A172 (cell line): ENCODE results near the gene IMPA2. TPM values are rescaled to one million over a fixed set of nuclear protein-coding genes. Genes with fewer than 3 reads are reported as not detected.
"Not testable (repeated sequence)": the region's sequence is repeated elsewhere in the genome, so short reads cannot be mapped to it uniquely, and the experiment has no call there.

Experiments
- DNase-seq: peaks from one replicate; pipeline ENCODE4 v3.0.0-alpha.2; 2015; ENCODE audit warnings: low spot score
- total RNA-seq: library from RNA; depleted of rRNA; stranded (reverse); fragments of >200 nt; shearing (Covaris generic); gene quantifications from 2 replicates; pipeline ENCODE4 v1.2.3, GENCODE V29; 2014; rRNA removed

The IMPA2 gene
- total RNA-seq = 12.9 and 17.6 TPM in 2 replicates

DNA sequence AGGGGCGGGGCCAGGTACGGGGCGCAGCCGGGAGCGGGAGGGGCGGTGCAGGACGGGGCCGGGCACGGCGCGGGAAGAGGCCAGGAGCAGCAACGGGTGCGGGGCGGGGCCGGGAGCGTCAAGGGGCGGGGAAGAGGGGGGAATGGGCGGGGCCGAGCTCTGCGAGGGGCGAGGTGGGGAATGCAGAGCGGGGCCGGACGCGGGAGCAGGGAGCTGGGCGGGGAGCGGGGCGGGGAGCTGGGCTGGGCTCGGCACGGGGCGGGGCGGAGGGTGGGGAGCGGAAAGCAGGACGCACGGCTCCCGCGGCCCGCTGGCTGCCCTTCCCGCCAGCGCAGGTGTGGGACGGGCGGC, at the start of gene IMPA2:
IMPA2 (plus strand) TSS at position 316 of the 351 bp plus-strand sequence. CDS start 163 bp downstream, outside the sequence.
- DNase-seq = no peak

DNA sequence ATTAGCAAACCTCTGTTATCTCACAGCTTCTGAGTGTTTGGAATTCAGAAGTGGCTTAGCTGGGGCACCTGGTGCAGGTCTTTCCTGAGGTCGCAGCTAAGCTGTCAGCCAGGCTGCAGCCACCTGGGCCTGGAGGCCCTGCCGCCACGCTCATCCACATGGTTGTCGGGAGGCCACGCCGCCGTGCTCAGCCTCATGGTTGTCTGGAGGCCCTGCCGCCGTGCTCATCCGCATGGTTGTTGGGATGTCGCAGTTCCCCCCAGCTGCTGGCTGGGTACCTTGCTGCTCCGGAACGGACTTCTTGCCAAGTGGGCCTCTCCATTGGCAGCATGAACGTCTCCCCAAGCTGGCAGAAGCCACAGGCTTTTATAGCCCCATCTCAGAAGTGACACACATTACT, 48.9 kb upstream of the IMPA2 start:
- no peak for DNase-seq

GRCh38 chr18:11937874-11938478, 43.3 kb upstream of the IMPA2 start:
- DNase-seq = peak; percentile 53

DNA sequence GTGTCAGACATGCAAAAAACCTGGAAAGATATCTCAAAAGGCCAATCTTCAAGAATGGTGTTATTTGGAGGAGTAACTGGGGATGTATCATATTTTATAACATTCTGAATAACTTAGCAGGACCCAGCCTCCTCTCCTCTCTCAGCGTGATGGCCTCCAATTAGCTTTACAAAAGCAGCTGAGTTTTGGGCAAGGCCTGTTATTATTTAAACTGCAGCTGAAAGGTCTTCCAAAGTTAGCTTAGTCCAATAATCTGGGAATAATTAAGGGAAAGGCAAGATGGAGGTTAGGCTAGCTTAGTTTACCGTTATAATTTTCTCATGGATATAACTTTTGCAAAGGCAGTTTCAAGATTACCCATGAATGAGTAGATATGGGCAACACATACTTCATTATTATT, 40.4 kb upstream of the IMPA2 start:
- DNase-seq = no peak

DNA sequence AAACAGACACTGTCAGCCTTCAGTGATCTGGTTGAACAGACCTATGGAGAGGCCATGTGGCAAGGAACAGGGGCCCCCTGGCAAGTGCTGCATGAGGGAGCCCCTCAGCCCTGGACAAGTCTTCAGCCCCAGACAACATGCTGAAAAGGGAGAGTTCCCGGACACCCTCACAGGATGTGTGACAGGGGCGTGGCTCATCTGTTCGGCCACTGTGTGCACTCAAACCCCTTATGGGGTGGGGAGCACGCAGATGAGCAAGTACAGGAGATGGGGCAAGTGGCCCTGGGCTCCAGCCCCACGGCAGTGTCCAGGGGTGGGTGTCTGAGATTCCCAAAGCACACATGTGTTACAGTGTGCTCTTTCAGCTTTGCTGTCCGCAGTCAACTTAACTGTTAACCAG, 37.8 kb upstream of the IMPA2 start:
- DNase-seq = no peak

GRCh38 chr18:11944252-11944651, 37.1 kb upstream of the IMPA2 start:
- DNase-seq = no peak

- DNase-seq = no peak
These were observed 36.5 kb upstream of the IMPA2 start for GRCh38 chr18:11944786-11945185.

GRCh38 chr18:11945834-11946659, 35.3 kb upstream of the IMPA2 start:
- peak; percentile 24 for DNase-seq

GRCh38 chr18:11946756-11947155, 34.6 kb upstream of the IMPA2 start:
- peak; percentile 68 for DNase-seq

DNA sequence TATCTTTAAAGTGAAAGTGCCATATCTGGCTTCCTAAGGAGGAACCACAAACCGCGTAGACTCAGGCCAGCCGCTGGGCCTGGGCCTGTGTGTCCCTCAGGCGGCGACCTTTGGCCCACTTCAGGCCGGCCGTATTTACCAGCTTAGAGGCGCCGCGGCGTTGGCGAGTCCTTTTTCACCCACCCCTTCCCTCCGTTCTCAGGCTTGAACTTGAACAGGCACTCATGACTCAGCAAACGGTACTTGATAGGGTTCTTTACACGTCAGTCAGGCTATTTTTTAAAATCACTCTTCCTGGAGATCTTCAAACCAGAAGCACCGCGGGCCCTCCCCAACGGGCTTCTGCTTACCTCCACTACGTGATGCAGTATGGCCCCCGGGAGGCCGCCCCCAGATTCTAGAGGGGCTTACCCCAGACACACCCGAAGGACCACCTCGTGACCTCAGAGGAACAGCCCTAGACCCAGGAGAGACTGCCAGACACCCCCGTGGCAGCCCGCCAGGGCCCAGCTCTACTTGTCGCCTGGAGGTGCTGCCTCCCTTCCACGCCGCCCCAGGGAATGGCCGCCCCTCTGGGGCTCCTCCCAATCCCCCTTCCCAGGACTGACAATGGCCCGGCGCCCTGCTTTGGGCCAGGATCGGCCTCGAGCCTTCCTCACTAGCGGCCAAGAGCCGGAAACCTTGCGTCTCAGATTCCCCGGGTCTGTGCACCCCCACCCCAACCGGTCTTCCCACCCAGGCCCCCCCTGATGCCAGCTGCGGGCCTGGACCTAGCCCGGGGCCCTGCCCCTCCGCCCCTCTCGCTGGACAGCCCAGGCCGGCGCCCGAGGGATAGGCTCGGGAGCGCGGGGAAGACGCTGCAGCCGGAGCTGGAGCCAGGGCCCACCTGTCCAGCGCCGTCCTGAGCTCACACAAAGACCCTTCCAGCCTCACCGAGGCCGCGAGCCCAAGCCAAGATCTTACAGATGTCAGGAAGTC, 33.8 kb upstream of the IMPA2 start:
- peak; percentile 98 for DNase-seq

DNA sequence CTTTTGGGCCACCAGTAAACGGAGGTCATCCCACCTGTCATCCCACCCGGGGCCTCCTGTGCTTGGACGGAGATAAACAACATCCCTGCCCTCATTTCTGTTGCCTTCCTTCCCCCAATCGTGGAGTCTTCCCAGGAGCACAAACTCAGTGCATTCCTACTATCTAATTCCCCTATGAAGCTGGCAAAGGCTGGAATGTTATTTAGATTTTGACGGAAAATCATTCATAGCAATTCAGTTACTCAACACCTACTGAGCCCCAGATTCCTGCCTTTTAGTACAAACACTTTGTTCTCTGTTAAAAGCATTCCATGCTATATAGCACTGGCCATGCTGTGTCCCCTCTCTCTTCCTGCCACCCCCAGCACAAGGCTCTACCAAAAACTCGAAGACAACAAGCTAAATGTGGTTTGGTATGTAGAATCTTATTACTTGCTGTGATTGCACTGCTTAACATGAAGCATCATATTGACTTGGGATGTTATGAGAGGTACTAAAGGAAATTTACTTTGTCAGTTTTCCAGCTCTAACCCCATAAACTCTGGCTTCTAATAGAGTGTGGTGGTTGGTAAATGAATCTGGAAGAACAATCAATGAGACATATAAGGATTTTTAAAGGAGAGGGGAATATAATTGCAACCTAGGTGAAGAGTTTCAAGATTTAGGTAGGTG, 32.3 kb upstream of the IMPA2 start:
- DNase-seq = no peak

- no peak for DNase-seq
These were observed 30.5 kb upstream of the IMPA2 start for GRCh38 chr18:11950824-11951223.

DNA sequence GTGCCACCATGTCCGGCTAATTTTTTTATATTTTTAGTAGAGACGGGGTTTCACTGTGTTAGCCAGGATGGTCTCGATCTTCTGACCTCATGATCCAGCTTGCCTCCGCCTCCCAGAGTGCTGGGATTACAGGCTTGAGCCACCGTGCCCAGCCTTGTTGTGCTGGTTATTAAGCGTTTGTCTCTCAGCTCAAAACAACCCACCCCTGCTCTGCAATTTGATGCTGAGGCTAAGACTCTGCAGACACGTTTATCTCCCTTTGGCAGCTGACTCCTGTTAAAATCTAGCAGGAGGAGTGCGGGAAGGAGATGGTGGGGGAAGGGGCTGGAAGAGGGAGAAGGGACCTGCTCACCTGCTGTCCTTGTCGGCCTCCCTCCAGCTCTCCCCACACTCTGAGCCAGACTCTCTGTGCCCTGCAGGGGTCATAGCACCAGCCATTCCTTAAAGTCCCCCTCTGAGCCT, 29.9 kb upstream of the IMPA2 start:
- DNase-seq = no peak

DNA sequence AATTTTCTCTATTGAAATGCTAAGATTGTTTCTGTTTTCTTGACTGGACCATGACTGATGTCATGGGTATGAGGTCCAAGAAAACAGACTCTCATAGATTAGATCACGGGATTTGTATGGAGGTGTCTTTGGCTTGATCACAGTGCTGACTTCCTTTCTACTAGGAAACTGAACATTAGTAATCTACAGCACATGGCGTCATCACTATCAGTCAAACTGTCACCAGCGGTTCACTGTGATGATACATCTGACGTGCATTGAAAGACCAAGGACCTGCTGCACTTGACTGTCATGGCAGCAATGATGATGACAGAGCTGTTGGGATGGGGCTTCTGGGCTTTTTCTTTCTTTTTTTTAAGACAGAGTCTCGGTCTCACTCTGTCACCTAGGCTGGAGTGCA, 28.2 kb upstream of the IMPA2 start:
- no peak for DNase-seq

GRCh38 chr18:11955239-11956029, 25.9 kb upstream of the IMPA2 start:
- peak; percentile 71 for DNase-seq

DNA sequence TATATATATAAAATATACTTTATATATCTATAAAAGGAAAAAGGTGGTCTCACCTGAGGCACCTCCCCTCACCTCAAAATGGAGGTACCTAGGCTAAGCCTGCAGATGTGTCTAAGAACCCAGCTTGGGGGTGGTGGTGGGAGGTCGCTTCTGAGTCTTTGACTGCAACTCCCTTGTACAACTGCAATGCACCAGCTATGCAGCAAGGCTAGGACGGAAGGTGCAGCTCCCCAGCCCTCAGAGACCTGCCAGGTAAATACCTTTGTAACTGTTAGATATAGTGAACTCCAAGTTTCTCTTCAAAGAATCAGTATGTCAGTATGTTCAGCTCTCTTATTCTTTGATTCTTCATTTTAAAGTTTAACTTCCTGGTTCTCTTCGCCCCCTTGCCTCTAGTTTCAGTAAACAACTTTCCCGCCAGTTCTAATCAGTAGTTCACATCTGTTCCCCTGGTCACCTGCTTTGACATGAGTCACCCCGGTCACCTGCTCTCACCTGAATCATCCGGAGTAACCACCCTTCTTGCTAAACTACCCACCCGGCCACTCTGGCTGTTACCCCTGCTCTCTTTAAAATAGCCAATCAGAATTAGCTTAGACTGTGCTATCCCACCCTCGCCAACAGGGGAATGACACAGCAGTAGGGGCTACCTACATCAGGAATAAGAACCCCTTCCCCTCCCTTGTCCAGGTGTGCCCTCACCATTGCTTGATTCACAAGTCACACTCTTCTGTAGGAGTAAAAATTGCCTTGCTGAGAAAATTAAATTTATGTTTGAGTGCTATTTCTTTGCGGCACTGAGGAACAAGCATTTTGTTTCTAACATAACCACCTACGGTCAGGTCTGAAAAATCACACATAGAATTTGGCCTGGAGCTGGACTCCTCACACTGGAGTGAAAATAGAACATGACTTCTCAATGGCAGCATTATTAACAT, 24.7 kb upstream of the IMPA2 start:
- DNase-seq = no peak

- no peak for DNase-seq
These were observed 23.7 kb upstream of the IMPA2 start for GRCh38 chr18:11957636-11958035.

- not testable (repeated sequence) for DNase-seq
These were observed 21.7 kb upstream of the IMPA2 start for GRCh38 chr18:11959651-11960050.

DNA sequence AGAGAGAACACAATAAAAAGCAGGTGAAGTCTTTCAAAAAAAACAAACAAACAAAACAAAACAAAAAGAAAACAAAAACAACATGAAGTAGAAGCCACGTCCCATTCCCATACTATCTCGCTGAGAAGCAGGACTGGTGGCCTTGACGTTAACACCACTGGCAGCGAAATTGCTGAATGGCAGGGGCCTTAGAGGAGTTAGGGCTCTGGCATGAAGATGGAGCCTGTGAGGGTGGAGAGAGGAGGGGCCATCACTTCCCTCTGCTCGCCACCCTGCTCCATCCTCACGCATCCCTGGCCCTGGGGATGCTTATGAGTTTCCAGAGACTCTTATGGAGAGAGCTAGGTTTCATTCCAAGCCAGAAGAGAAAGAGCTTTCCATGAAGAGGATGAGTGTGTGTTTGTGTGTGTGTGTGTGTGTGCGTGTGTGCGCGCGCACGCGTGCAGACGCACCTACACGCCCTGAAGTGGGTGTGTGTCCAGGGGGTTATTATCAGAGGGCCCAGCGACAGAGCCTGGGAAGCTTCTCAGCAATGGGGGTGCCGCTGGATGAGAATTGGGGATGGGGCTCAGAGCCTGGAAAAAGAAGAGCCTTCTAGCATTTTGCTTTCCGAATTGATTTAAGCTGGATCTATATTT, 20.4 kb upstream of the IMPA2 start:
- no peak for DNase-seq
